GM12875 (cell line): ENCODE measurements around the gene MXRA7.

Source experiments
- H3K4me3 ChIP-seq: one replicate; pipeline ENCODE4 v1.5.1; 2011; ENCODE audit warnings: low read depth, low read length, control low read depth
- CTCF ChIP-seq: IDR thresholded peaks from 2 replicates; pipeline ENCODE4 v1.5.1; 2011; ENCODE audit warnings: low read depth, mild to moderate bottlenecking, control low read depth, inconsistent platforms, low read length, moderate library complexity, borderline replicate concordance; ENCODE audit not compliant: insufficient read depth

MXRA7 gene

GRCh38 chr17:76635039-76635438 lies 75.7 kb downstream of the MXRA7 start:
- TF ChIP-seq CTCF, result no peak
- no peak overlapping the region for H3K4me3 ChIP-seq

- TF ChIP-seq CTCF, result no peak
- H3K4me3 ChIP-seq, result no peak overlapping the region
Measured at GRCh38 chr17:76633628-76634328, 77.0 kb downstream of the MXRA7 start.

GRCh38 chr17:76631821-76632565 lies 78.8 kb downstream of the MXRA7 start:
- no peak for TF ChIP-seq CTCF
- H3K4me3 ChIP-seq, result no peak overlapping the region

- no peak for TF ChIP-seq CTCF
- no peak overlapping the region for H3K4me3 ChIP-seq
Measured at GRCh38 chr17:76630151-76630550, 80.6 kb downstream of the MXRA7 start.
